Right renal pelvis (tissue), 4 donors: Measurements from ENCODE around the gene SETD6. TPM values are rescaled to one million over a fixed set of nuclear protein-coding genes. Genes with fewer than 3 reads are reported as not detected.

Source experiments
- DNase-seq, 4 donors: peaks; one replicate each; pipeline ENCODE4 v3.0.0-alpha.2; 2013; ENCODE audit warnings: low read depth in 4 of 4, low spot score in 3 of 4, missing footprints in 1 of 4
- polyA plus RNA-seq, 4 donors: library from polyadenylated mRNA; unstranded; fragments of 120-200 nt; gene quantifications; one replicate each; pipeline ENCODE4 v1.2.1, GENCODE V29; 2013; ENCODE audit not compliant: insufficient read length in 4 of 4

SETD6 gene
- polyA plus RNA-seq, 4 donors = 27.9 to 31.8 (median 28.9) TPM

DNA sequence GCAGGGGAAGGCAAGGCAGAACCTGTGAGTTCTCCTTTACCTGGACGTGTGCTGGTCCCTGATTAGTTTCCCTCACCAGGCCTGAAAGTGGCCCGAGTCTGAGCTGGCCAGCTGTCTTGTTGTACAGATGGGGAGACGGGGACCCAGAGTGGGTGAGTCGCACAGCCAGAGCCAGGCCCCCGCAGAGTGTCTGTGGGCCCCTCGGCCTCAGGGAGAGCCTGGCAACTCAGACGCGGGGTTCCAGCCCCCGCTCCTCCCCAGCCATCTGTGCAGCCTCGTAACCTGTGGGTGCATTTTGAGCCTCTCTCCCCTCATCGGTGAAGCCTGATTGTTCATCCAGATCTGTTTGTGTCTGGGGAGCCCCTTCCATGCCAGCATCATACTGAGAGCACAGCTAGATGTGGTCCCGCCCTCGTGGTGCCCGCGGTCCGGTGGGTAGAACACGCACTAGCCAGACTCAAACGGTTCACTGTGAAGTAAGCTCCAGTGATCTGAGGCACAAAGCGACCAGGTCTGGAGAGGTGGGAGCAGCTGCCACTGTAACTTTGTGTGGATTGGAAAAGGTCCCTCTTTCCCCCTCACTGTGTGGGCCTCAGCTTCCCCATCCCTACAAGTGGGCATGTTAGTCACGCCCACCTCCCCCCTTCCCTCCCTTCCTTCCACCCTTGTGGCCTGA is 21.4 kb upstream of the SETD6 start:
- no peak for DNase-seq

GRCh38 chr16:58494981-58495520 is 20.3 kb upstream of the SETD6 start:
- peak; percentile 73 to 89 (median 82) for DNase-seq

- DNase-seq = no peak
Observed at GRCh38 chr16:58495521-58496331, 19.6 kb upstream of the SETD6 start.

GRCh38 chr16:58497468-58497867 is 17.8 kb upstream of the SETD6 start:
- no peak for DNase-seq

DNA sequence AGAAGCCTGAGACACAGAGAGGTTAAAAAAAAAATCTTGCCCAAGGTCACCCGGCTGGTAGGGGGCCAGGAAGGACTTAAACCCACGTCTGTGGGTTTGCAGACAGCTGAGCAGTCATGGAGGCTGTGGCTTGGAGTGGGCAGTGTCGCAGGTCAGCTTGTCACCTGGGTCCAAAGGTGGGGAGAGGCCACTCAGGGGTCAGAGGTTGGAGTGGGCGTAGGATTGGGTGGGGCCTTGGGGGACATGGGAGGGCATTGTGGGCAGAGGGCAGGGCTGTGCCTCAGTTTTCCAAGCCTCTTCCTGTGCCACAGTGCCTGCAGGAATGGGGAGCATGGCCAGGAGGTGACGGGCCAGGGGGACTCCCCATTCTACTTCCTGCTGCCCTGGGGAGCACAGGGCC is 17.4 kb upstream of the SETD6 start:
- DNase-seq = no peak

DNA sequence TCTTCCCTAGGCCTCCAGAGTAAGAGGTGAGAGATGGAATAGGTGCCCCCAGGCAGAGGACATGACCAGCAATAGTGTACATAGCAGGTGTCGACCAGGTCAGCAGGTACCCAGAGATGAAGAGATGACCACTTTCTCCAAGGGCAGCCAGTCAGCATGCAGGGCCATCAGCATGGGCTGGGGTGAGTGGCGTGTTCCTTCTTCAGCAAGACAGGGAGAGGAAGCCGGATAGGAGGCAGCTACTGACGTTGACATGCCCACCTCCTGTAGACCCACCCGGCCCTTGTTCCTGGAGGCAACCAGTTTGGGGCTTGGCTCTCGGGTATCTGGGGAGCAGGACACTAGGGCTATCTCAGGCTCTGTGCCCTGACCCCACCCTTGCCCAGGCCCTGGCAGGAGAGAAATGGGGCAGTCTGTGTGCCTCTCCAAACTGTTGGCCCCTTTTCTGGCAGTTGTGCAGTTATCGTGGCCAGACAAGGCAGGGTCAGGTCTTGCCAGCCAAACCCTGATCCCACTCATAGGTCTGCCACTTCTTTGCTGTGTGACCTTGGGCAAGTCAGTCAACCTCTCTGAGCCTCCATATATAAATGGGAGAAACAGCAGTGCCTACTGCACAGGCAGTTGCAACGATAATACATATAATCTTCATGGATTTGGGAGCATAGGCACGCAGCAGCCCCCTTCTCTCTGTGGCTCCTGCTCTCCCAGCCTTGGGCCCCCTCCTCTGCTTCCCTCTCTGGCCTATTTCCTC is 16.8 kb upstream of the SETD6 start:
- no peak for DNase-seq

DNA sequence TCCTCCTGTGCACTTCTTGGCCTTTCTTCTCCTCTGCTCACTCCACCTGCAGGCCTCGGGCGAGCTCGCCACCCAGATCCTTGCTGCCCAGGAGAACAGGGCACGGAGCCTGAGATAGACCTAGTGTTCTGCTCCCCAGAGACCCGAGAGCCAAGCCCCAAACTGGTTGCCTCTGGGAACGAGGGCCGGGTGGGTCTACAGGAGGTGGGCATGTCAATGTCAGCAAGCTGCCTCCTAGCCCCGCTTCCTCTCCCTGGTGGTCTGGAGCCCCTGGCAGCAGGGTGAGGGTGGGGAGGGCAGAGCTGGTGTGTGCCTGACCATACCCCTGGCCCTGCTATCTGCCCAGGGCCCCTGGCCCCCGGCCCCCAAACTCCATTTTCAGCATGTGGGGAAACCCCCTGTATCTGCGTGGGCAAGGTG is 16.2 kb upstream of the SETD6 start:
- no peak for DNase-seq

DNA sequence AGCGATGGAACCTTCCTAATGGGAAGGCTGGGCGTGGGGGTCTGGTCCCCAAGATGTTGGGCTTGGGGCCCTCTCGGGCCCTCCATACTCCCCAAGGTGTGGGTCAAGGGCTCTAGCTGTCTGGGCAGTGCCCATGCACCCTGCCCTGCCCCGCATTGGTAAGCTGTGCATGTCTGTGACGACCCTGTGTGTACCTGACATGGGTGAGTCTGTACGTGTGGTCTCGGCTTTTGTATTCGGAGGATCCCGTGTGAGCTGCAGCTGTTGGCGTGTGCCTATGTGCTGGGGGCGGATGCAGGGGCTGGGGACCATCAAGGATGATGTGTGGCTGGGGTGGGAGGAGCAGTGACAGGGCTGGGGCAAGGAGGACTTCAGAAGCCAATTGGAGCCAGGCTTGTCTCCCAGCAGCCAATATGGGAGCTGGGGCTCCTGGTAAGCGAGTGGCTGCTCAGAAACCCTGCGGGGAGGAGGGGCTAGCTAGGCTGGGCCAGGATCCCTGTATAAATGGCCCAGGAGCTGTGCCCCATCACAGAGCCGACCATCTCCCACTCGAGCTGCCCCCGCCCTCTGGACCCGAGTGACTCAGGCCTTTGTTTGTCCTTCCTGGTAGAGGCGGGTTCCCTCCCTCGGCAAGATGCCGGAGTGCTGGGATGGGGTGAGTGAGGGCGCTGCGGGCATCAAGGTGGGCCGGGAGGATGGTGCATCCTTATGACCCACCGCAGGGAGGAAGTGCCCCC is 15.5 kb upstream of the SETD6 start, which contains the start of gene NDRG4:
Gene NDRG4 (plus strand): TSS at position 529 of the 737 bp plus-strand sequence. CDS start 106 bp downstream, at position 635.
- DNase-seq = peak in 1 of 4 donors; percentile 56

DNA sequence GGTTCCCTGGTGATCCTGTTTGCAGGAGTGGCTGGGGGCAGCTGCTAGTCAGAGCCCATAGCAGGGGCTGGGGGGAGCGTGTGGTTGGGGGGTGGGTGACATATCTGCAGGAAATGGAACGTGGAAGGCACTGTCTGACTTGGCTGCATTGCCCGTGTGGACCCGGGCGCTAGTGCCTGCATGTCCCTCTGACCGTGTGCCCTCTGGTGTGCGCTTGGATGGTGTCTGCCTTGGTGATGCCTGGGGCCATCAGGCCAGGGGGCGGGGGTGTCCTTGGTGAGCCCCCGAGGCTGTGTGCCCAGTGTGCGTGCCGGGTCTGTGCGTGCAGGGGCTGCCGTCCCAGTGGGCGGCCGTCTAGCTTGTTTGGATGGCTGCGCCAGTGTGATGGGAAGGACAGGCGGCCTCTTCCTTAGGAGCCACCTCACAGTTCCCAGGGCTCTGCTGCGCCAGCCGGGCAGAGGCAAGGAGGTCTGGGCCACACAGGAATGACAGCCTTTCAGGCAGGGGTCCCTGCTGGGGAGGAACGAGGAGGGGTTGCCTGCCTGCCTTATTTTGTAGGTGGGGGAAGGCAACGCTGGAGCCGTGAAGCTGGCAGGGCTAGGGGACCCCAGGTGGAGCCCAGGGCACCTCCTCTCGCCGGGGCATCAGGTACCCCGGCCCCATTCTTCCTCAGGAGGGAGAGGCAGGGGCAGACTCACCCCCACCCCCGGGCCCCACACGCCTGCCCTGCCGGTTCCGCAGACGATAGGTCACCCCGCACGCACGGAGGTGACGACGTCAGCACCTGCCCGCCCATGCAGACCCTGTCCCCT is 14.7 kb upstream of the SETD6 start:
- no peak for DNase-seq

- no peak for DNase-seq
Observed at GRCh38 chr16:58501242-58502131, 13.8 kb upstream of the SETD6 start.

GRCh38 chr16:58502217-58502921 is 12.9 kb upstream of the SETD6 start:
- no peak for DNase-seq

GRCh38 chr16:58503166-58503862 is 12.0 kb upstream of the SETD6 start:
- no peak for DNase-seq

DNA sequence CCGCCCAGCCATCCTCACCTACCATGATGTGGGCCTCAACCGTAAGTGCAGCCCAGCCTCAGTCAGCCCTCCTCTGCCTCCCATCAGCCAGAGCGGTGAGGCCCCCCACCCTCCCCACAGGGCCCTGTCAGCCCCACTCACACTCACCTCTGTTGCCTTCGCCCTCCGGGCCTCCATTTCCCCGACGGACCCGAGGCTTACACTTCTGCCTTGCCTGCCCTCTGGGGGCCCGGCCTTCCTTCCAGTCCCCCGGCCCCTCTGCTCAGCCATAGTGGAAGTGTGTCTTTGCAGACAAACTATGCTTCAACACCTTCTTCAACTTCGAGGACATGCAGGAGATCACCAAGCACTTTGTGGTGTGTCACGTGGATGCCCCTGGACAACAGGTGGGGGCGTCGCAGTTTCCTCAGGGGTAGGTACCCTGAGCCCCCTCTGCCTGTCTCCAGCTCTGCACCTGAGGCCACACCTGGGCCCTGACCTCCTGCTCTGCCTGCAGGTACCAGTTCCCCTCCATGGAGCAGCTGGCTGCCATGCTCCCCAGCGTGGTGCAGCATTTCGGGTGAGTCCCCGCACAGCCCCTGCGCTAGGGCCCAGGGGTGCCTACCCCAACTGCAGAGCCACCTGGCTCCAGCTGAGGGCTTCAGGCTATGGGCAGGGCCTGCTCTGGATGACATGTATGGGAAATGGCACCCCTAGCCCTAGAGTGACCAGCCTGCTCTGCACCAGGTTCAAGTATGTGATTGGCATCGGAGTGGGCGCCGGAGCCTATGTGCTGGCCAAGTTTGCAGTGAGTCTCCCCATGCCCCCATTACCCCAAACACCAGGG is 11.2 kb upstream of the SETD6 start:
- no peak for DNase-seq

- DNase-seq = no peak
Observed at GRCh38 chr16:58506241-58507194, 8.8 kb upstream of the SETD6 start.
